GM19239 (cell line): ENCODE data around the gene ITIH1.
"Not testable (repeated sequence)": the region's sequence is repeated elsewhere in the genome, so short reads cannot be mapped to it uniquely, and the experiment has no call there.

ENCODE experiments used
- DNase-seq: peaks from one replicate; pipeline ENCODE4 v3.0.0; 2011; ENCODE audit warnings: low spot score; ENCODE audit not compliant: insufficient read length
- FAIRE-seq: peaks from 2 replicates; lab custom pipeline; 2011; peaks lifted over from hg19 to GRCh38; lab: Jason Lieb, UNC

Gene ITIH1, protein sequence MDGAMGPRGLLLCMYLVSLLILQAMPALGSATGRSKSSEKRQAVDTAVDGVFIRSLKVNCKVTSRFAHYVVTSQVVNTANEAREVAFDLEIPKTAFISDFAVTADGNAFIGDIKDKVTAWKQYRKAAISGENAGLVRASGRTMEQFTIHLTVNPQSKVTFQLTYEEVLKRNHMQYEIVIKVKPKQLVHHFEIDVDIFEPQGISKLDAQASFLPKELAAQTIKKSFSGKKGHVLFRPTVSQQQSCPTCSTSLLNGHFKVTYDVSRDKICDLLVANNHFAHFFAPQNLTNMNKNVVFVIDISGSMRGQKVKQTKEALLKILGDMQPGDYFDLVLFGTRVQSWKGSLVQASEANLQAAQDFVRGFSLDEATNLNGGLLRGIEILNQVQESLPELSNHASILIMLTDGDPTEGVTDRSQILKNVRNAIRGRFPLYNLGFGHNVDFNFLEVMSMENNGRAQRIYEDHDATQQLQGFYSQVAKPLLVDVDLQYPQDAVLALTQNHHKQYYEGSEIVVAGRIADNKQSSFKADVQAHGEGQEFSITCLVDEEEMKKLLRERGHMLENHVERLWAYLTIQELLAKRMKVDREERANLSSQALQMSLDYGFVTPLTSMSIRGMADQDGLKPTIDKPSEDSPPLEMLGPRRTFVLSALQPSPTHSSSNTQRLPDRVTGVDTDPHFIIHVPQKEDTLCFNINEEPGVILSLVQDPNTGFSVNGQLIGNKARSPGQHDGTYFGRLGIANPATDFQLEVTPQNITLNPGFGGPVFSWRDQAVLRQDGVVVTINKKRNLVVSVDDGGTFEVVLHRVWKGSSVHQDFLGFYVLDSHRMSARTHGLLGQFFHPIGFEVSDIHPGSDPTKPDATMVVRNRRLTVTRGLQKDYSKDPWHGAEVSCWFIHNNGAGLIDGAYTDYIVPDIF

DNA sequence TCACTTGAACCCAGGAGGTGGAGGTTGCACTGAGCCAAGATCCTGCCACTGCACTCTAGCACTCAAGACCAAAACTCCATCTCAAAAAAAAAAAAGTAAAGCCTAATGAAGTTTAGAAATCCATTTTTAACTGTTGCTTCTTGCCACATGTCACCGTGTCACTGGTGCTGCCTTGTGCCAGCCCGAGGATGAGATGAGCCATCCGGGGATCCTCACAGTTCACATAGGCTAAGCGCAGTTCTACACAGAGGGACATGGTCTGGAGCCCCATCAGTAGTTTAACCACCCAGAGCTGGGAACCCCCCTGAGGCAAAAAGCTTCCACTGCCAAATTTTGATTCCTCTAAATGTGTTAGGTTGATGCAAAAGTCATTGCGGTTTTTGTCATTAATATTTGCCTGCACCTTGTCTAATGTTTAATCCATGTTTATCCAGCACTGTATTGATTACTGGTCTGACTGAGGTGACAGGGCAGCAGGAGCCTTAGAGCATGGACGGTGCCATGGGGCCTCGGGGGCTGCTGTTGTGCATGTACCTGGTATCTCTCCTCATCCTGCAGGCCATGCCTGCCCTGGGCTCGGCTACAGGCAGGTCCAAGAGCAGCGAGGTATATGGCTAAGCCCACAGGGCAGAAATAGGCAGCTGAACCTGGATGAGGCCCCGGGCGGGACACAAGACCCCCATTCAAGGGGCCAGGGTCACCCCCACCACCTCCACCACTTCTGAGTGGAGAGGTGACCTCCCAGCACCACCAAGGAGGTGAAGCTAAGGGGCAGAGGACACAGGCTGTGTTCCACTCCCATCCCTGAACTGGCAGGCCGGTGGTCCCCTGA, at the start of gene ITIH1:
ITIH1 (plus strand) TSS at position 473 of the 832 bp plus-strand sequence; CDS start at position 490, 17 bp downstream.
- DNase-seq (no peak), FAIRE-seq (no peak)

DNA sequence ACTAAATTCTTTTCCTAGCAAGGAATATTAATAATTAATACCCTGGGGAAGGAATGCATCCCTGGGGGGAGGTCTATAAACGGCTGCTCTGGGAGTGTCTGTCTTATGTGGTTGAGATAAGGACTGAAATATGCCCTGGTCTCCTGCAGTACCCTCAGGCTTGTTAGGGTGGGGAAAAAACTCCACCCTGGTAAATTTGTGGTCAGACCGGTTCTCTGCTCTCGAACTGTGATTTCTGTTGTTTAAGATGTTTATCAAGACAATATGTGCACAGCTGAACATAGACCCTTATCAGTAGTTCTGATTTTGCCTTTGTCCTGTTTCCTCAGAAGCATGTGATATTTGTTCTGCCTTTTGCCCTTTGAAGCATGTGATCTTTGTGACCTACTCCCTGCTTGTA, 48.6 kb upstream of the ITIH1 start:
- not testable (repeated sequence) for FAIRE-seq, DNase-seq

DNA sequence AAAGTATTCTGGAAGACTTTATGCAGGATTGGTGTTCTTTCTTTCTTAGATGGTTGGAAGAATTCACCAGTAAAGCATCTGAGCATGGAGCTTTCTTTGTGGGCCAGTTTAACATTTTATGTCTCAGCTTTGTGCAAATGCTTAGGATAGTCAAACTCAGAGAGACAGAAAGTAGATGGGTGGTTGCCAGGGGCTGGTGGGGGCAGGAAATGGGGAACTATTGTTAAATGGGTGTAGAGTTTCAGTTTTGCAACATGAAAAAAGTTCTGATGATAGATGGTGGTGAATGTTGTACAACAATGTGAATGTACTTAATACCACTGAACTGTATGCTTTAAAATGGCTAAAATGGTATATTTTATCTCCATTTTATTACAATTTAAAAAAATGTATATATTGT, 46.7 kb upstream of the ITIH1 start:
- no peak for DNase-seq
- no peak for FAIRE-seq

DNA sequence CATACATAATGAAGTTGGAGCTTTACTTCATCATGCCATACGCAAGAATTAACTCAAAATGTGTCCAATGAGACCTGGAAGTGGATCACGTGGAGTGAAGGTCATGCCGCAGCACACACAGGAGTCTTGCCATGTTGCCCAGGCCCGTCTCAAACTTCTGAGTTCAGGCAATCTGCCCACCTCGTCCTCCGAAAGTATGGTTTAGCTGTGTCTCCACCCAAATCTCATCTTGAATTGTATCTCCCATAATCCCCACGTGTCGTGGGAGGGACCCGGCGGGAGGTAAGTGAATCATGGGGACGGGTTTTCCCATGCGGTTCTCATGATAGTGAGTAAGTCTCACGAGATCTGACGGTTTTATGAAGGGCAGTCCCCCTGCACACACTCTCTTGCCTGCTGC, 45.8 kb upstream of the ITIH1 start:
- FAIRE-seq (no peak), DNase-seq (no peak)

DNA sequence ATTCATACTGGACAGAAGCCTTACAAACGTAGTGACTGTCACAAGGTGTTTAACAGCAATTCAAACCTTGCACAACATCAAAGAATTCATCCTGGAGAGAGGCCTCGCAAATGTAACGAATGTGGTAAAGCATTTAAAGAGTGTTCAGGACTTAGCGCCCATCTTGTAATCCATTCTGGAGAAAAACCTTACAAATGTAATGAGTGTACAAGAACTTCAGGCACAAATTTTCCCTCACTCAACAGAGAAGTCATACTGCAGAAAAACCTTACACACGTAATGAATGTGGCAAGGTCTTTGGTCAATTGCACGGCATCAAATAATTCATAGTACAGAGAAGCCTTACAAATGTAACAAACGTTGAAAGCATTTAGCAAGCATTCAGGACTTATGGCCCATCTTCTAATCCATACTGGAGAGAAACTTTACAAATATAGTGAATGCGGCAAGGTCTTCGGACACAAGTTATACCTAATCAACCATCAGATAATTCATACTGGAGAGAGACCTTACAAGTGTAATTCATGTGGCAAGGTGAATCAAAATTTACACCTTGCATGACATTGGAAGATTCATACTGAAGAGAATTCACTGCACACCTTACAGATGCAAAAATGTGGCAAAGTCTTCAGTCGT, 44.0 kb upstream of the ITIH1 start:
- no peak for FAIRE-seq
- no peak for DNase-seq

DNA sequence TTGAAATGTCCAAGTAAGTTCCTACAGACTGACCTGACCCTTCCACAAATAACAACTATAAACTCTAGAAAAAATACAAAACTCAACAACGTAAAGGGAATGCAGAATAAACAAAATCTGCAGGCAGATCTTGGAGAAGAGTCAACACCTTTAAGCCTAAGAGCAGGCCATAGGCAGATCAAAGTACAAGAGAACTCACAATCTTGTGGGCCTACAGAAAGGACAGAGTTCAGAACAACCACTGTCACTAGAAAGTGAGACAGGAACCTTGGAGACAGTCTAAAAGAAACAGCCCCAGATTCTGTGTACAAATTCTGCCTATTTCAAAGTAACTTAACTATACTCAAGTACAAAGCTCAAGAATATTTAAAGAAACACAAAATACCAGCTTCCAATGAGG, 37.7 kb upstream of the ITIH1 start:
- FAIRE-seq (no peak), DNase-seq (no peak)

DNA sequence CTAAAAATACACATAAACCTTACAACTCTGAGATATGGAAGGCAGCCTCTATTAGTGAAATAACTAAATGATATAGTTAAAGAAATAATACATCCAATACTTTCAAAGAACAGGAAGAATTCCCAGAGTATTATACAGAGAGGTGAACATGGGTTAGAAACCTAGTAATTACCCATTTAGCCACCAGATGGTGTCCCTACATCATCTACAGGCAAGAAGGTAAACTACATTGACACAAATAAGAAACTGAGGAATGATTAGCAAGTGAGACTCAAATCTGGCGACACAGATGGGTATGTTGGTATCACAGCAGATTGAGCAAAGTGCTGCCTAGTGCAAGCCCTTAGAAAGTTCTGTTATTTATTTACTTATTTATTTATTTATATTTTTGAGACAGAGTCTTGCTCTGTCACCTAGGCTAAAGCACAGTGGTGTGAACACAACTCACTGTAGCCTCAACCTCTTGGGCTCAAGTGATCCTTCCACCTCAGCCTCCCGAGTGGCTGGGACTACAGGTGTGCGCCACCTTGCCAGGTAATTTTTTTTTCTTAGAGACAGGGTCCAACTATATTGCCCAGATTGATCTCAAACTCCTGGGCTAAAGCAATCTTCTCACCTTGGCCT, 34.9 kb upstream of the ITIH1 start:
- DNase-seq (peak; percentile 20), FAIRE-seq (peak; percentile 93)

DNA sequence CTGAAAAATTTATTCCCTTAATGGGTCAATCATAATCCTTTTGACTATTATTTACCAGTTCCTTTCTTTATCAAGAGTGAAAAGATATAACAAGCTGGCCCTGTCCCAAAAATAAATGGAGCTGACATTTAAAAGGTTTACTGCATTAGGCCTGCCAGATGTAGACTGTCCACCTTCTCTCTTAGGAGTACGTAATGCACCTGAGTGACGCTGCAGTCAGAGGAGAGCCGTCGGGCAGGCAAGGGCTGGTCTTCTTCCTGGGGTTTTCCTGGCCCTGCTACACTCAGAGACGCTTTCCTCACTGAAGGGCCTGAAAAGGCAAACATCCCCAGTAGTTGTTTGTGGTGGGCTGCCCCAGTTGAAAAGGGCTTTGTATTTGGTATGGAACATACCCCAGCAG, 34.2 kb upstream of the ITIH1 start:
- no peak for DNase-seq
- no peak for FAIRE-seq

DNA sequence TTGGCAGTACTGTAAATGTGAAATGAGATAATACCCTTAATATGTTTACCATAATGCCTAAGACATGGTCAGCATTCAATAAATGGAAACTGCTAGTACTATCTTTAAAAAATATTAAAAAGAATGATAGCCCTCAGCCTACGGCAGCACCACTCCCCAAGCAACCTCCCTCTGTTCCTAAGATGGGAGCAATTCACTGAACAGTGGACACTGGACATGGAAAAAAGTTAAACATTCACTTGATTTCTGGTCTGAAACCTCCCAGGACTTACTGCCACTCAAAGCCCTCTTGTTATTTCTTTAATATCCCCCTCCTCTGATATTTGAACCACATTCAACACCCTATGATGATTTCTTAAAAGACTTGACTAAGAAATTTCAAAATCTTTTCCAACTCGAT, 33.7 kb upstream of the ITIH1 start:
- FAIRE-seq, result no peak
- DNase-seq, result no peak

DNA sequence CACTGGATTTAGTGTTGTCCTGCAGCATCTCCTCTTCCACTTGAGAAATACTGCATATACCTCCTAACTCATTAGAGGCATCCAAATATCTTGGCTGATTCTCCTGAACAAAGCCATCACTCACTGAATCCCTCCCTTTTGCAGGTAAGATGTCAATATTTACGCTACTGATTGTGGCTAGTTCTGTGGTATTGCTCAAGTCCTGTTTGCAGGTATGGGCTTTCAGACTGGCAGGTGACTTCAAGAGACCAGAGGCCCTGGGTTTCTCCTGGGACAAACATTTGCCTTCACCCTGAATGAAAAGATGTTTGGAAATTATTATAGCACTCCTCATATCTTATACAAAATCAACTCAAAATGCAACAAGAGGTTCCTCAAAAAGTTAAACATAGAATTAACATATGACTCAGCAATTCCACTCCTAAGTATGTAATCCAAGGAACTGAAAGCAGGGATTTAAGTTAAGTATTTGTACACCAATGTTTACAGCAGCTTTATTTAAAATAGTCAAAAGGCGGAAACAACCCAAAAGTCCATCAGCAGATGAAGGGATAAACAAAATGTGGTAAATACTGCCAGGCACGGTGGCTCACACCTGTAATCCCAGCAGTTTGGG, 25.2 kb upstream of the ITIH1 start:
- DNase-seq (no peak), FAIRE-seq (no peak)

DNA sequence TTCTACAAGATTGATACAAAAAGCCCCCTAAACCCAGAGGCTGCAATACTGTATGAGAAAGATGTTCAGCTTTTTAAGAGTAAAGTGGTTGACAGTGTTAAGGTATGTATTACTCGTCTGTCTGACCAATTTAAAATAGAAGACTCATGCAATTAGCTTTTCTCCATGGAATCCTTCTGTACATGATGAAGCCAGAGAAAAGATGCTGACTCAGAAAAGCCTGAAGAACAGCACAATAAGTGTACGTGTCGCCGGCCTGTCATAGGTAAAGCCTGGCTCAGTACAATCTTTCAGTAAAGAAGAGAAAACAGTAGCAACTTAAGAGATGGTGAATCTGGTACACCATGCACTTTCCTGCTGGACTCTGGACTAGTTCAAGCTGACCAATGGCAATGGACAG, 23.0 kb upstream of the ITIH1 start:
- FAIRE-seq (no peak), DNase-seq (no peak)

DNA sequence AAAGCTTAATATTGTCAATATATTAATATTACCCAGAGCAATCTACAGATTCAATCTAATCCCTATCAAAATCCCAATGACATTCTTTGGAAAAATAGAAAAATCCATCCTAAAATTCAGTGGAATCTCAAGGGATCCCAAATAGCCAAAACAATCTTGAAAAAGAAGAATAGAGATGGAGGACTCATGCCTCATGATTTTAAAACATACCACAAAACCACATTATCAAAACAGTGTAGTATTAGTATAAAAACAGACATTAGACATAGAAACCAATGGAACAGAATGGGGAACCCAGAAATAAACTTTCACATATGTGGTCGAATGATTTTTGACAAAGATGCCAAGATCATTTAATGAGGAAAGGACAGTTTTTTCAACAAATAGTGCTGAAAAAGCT, 21.3 kb upstream of the ITIH1 start:
- FAIRE-seq (no peak), DNase-seq (no peak)

DNA sequence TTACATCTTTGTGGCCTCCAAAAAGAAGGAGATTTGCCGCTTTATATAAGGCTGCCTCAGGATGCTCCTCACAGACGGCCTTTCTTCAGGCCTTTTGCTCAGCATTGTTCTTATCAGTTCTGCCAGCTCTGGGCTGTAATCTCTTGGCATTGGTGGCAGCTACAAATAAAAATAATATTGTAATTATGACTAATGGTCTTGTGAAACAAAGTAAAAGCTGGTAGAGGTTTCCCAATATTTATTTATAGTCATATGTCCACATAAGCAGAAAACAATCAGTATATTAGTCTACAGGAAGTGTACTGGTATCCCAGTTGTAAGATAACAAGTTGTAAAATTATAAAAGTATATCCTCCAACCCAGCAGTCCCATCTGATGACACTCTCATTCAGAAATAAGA, 13.9 kb upstream of the ITIH1 start:
- DNase-seq (no peak), FAIRE-seq (no peak)

DNA sequence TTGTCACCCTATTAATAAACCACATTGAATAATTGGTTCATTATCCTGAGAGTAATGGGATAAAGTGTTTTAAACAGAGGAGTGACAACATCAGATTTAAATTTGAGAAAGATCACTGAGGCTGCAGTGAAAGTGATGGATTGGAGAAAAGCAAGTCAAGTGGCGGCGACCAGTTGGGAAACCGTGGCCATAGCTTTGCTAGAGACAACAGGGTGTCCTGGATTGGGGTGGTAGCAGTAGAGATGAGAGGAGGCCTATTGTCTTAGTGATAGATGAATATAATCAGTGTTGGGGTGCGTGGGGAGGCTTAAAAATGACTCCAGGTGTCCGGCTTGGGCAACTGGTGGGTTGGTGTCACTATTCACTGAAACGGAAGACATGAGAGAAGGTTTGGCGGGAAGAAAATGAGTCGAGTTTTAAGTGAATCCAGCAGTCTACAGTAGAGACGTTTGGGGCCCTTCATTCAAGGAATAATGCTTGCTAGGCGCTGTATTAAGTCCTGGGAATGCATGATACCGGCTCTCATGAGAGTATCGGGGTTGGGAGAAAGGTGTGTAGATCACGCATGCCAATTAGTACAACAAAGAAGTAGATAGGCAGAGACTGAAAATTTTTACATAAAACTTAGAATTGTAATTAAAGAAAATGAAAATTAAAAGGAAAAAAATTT, 7.5 kb upstream of the ITIH1 start:
- no peak for DNase-seq
- no peak for FAIRE-seq

DNA sequence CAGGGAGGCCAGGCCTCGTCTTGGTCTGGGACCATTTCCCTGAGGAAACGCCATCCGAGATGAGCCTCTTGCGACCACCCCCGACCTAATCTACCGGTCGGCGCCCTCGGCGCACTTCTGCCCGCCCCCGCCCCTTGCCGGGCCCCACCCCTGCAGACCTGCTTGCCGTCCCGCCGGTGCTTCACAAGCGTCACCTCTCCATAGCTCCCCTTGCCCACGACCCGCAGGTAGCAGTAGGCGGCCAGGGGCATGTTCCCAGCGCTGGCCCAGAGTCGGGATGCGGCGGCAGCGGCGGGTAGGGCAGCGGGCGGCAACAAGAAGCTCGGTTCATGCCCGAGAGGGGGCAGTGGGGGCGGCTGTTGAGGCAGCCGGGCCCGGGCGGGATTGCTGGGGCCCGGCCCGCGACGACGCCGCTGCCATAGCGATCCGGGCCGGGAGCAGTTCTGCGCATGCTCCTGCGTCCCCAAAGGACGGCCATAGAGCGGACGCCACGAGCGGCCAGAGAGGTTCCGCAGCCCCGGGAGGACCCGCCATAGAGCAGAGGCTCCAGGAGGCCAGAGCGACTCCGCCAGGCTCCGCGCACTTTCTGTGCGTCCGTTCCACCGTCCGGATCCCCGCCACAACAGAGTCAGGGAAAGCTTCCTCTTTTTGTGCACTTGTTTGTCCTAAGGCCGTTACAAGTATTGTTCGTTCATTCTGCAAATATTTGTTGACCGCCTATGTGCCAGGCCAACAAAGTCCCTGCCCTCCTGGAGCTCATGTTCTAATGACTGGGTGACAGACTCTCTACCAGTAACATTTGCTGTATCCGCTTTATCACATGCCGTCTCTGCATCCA, 6.7 kb upstream of the ITIH1 start, which contains the start of gene NEK4:
NEK4 (minus strand) TSS at position 445 of the 838 bp plus-strand sequence; CDS start at position 251, 194 bp downstream.
- DNase-seq, result peak; percentile 93

DNA sequence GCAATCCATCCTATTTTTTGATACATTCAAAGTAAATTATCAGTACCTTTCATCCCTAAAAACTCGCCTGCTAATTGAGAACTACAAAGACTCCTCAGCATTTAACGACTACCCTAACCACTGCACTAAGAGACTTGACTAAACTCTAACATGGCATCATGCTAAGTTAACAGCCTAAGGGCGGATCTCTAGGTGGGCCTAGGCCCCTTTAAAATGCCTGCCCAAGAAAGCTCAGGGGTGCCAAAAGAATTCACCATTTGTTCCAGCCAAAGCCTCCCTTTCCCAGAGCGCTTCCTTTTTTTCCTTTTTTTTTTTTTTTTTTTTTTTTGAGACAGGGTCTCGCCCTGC, 6.1 kb upstream of the ITIH1 start:
- FAIRE-seq (no peak), DNase-seq (no peak)

More for the DNA sequence above, 6.7 kb upstream of the ITIH1 start, which contains the start of gene NEK4:
- peak; percentile 88 for FAIRE-seq

DNA sequence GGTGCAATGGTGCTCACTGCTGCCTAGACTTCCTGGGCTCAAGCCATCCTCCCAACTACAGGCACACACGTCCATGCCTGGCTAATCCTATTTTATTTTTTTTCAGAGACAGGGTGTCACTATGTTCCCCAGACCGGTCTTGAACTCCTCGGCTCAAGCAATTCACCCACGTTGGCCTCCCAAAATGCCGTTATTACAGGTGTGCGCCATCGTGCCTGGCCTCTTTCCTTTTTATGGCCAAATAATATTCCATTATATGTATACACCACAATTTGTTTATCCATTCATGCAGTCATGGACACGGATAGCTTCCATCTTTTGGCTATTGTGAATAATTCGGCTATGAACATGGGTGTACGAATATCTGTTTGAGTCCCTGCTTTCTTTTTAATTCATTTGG, 5.7 kb upstream of the ITIH1 start:
- DNase-seq (no peak), FAIRE-seq (no peak)
